Measurements from ENCODE around the gene STX1A. TPM values are rescaled to one million over a fixed set of nuclear protein-coding genes. Genes with fewer than 3 reads are reported as not detected.

Gene STX1A
- total and polyA plus RNA-seq, 12 donors = 0.88 to 3.4 (median 2.1) TPM

Small RNA genes within 50 kb of the gene (microRNA-seq; reads per million reads assigned to microRNA genes)
- gene MIR4284 = 0 reads per million in 2 donors

Other genes with a start within 250 kb of the STX1A start
- gene BAZ1B, start 197.4 kb downstream of the STX1A start, total RNA-seq = 10 to 100 TPM; 34.0 to 49.9 (median 41.5) TPM
- 10 to 100 TPM; 11.7 to 17.2 TPM for gene BAZ1B, start 197.4 kb downstream of the STX1A start, polyA plus RNA-seq
- 10 to 100 TPM; 65.1 to 85.8 (median 73.9) TPM for gene BCL7B, start 162.0 kb downstream of the STX1A start, total RNA-seq
- 10 to 100 TPM; 64.9 to 65.5 TPM for gene BCL7B, start 162.0 kb downstream of the STX1A start, polyA plus RNA-seq
- gene TBL2, start 141.1 kb downstream of the STX1A start, total RNA-seq = 10 to 100 TPM in 7 of 10 donors, 1 to 10 TPM in 3; 7.7 to 20.6 (median 10.4) TPM
- gene TBL2, start 141.1 kb downstream of the STX1A start, polyA plus RNA-seq = 10 to 100 TPM in 1 of 2 donors, 1 to 10 TPM in 1; 6.9 to 22.1 TPM
- 1 to 10 TPM in 5 of 10 donors, under 1 TPM in 3, not detected in 2; 0.28 to 8.5 (median 1.9) TPM for gene MLXIPL, start 95.1 kb downstream of the STX1A start, total RNA-seq
- 10 to 100 TPM in 1 of 2 donors, 1 to 10 TPM in 1; 2.8 to 22.8 TPM for gene MLXIPL, start 95.1 kb downstream of the STX1A start, polyA plus RNA-seq
- 1 to 10 TPM; 1.1 to 3.6 (median 2.2) TPM for gene VPS37D, start 51.8 kb downstream of the STX1A start, total RNA-seq
- gene VPS37D, start 51.8 kb downstream of the STX1A start, polyA plus RNA-seq = 1 to 10 TPM; 1.2 to 1.4 TPM
- 10 to 100 TPM; 12.1 to 20.8 (median 15.8) TPM for gene DNAJC30, start 36.2 kb downstream of the STX1A start, total RNA-seq
- gene DNAJC30, start 36.2 kb downstream of the STX1A start, polyA plus RNA-seq = 1 to 10 TPM; 9.1 TPM
- 10 to 100 TPM; 63.4 to 89.9 (median 66.8) TPM for gene BUD23, start 36.1 kb downstream of the STX1A start, total RNA-seq
- 100 to 1,000 TPM; 123 to 134 TPM for gene BUD23, start 36.1 kb downstream of the STX1A start, polyA plus RNA-seq
- 10 to 100 TPM; 20.0 to 36.8 (median 29.6) TPM for gene ABHD11, start 19.1 kb upstream of the STX1A start, total RNA-seq
- 10 to 100 TPM; 26.8 to 36.6 TPM for gene ABHD11, start 19.1 kb upstream of the STX1A start, polyA plus RNA-seq
- not detected for gene CLDN3, start 50.6 kb upstream of the STX1A start, total RNA-seq
- not detected for gene CLDN3, start 50.6 kb upstream of the STX1A start, polyA plus RNA-seq
- gene CLDN4, start 111.3 kb upstream of the STX1A start, total RNA-seq = under 1 TPM in 2 of 10 donors, not detected in 8; 0.14 to 0.30 TPM
- under 1 TPM in 1 of 2 donors, not detected in 1; 0.03 TPM for gene CLDN4, start 111.3 kb upstream of the STX1A start, polyA plus RNA-seq
- gene METTL27, start 122.8 kb upstream of the STX1A start, total RNA-seq = 1 to 10 TPM in 1 of 10 donors, under 1 TPM in 7, not detected in 2; 0.31 to 1.3 (median 0.47) TPM
- under 1 TPM in 1 of 2 donors, not detected in 1; 0.16 TPM for gene METTL27, start 122.8 kb upstream of the STX1A start, polyA plus RNA-seq
- not detected for gene TMEM270, start 141.5 kb upstream of the STX1A start, total RNA-seq
- not detected for gene TMEM270, start 141.5 kb upstream of the STX1A start, polyA plus RNA-seq